HG03039 (cell line): ENCODE measurements around the gene TRAT1.
"Not testable (repeated sequence)": the region's sequence is repeated elsewhere in the genome, so short reads cannot be mapped to it uniquely, and the experiment has no call there.

Experiments
- ATAC-seq: cut with Tn5 transposase; IDR thresholded peaks from one replicate; pipeline ENCODE4 v1.9.1; 2021; ENCODE audit warnings: mild to moderate bottlenecking, moderate library complexity; ENCODE audit not compliant: unreplicated experiment

TRAT1 gene, protein sequence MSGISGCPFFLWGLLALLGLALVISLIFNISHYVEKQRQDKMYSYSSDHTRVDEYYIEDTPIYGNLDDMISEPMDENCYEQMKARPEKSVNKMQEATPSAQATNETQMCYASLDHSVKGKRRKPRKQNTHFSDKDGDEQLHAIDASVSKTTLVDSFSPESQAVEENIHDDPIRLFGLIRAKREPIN

DNA sequence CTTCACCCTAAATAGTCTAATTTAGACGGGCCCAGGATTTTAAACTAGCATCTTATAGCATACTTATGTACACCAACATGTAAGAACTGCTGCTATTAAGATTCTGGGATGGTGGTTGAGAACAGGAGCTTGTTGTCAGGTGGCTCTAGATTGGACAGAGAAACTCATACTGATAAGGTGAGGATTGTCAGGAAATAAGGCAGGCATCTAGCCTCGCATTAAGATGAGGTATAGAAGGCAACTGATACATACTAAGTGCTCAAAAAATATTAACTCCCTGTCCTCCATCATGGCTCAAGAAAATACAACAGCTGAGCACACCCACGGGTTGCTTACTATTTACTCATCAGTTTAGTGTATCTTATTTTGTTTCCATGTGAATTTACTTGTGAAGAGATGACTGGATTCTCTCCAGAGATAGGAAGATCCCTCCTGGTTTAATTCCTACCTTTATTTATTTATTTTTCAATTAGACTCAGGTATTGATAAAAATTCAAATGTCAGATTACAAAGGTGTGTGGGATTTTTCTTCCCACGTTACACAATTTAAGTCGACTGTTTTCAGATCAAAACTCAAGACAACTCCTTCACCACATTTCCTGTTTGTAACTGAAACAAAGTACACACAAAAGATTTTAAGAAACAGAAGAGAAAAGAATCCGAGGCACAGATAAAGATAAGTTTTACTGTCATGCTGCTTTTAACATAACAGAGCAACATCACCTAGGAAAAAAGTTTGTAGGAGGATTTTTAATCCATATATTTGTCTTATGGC is at the start of gene TRAT1:
TSS of gene TRAT1 (plus strand) at position 664 of the 775 bp plus-strand sequence. CDS start 142 bp downstream, outside the sequence.
- no peak for ATAC-seq

DNA sequence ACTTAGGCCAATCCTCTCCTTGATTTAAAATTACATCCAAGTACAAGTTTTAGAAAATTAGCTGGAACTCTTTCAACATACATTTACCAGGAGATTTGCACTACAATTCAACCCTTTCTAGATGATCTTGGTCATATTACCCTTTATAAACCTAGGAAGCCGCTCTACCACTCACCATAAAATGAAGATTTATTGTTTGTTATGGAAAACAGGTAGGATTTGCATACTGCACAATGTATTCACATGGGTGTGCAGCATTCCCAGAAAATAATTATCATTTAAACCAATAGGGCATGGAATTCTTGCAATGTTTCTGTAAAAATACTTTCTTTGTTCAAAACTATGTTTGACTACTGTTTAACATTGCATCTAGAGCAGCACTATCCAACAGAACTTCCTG is 46.9 kb upstream of the TRAT1 start:
- ATAC-seq, result no peak

DNA sequence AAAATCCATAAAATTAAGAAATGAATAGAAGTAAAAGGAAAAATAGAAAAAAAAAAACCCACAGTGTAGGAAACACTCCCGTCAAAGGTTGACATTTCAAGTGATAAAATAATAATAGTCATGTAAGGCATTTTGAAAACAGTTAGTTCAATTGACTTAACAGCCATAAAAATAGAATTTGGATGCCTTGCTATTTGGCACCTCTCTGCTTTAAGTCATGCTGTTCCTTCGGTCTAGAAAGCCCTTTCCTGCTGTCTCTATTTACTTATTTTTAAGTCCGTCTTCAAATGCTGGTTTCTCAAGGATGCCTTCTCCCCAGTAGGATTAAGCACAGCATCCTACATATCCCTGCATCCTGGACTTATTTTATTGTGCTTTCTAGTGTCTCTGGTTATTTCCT is 43.1 kb upstream of the TRAT1 start:
- ATAC-seq, result no peak

DNA sequence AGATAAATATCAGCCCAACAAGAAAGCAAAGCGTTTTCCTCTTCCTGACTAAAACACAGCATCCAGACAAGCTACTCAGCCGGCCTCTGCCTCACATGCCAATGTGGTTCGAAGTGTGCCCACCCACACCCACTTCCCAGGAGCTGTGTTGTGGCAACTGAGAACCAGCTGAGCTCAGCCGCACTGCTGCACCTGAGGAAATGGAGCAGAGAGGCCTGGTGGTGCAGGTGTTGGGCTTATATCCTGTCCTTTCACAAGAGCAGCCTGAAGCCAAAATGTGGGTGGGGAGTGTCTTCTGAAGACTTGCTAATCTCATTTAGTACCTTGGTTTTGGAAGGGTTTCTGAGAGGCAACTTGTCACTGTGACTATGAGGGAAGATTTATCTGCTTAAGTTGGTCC is 42.4 kb upstream of the TRAT1 start:
- no peak for ATAC-seq

DNA sequence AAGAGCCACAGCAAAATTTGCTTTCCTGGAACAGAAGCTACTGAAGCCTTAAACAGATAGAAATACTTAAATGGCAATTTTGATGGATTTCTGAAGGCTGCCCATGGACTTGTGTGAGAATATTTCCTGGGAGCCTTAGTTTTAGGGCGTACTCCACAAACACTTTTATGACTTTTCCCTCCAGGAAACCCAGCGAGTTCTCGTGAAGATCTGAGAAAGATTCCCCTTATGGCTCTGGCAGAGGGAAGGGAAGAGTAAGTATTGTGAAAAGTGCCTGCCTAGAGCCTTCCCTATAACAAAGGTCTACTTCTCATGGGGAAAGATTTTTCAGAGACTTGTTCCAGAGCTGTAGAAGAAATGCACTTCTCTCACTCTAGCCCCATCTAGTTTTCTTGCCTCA is 31.1 kb upstream of the TRAT1 start:
- ATAC-seq, result no peak

DNA sequence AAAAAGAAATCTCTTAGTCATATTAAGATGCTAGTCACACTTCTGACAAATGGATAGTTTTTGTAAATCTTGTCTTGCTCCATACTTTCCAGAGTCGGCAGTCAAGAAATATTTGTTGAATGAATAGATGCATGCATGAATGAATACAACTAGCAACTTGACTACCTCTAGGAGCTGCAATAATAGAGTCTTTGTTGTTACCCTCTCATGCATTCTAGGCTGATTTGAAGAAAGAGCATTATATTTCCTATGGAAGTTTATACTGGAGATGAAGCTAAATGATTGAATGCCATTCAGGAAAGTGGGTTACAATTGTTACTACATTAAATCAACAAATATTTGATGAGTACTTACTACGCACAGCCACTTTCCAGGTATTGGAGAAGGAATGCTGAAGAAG is 18.1 kb upstream of the TRAT1 start:
- ATAC-seq, result no peak

DNA sequence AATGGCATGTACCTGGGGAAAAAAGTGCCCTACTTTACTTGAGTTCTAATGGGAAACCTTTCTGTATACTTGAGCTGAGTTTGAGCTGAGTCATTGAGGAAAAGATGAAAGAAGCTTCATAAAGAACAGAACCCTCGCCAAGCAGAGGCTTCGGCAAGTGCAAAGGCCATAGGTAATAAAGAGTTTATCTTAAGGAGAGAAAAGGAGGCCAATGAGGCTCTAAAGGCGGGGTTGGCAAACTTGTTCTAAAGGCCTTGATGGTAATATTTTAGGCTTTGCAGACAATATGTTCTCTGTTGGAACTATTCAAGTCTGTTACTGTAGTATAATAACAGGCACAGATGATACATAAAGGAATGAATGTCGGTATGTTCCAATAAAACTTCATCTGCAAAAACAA is 17.6 kb upstream of the TRAT1 start:
- ATAC-seq, result no peak

DNA sequence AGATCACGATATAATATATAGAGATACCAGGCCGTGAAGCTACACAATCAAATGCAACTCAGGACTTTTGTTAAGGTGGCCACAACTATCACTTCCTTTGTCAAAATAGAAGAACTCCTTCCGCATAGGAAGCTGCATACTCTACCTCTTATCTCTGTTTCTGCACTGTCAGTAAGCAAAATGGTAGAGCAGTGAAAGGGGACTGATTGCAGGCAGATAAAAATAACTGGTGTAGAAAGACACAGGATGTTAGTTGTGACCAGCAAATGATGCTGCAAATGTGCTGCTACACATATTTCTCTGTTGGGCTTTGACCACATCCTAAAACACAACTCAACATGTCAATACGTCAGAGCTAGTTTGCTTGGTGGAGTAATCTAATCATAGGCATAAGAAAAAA is 16.3 kb upstream of the TRAT1 start:
- no peak for ATAC-seq

DNA sequence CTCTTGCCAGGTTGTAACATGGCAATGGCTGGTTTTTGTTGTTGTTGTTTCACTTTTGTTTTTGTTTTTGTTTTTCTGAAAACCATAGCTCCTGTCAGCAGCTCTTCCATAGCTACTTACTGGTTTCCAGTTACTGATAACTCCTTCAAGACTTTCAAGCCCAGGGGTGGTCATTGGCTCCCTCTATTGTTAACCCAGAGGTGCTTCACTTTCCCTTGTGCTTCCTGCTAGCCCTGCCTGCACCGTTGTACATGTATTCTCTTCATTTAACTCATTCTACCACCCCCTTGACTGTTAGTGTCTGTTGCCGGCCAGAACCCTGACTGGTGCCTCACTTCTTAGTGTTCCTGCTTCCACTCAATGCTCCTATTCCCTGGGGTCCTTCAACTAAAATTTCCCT is 4.2 kb upstream of the TRAT1 start:
- peak; percentile 81 for ATAC-seq

DNA sequence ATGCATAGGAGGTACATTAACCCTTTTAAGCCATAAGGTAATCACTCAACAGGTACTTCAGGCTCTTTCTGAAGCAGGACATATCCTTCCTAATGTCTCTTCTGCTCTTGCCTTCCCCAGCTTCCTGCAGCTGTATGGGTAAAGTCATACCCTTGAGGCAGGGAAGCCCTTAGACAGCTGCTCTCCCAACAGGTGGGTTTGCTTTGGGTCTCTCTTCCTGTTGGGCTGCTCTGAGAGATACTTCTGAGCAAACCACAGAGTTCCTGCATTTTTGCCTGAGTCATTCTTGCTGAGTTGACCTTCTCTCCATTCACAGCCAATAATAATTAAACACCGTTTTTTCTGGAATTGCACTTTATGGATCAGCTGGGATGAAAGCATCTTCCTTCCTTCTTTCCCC is 2.0 kb upstream of the TRAT1 start:
- no peak for ATAC-seq

DNA sequence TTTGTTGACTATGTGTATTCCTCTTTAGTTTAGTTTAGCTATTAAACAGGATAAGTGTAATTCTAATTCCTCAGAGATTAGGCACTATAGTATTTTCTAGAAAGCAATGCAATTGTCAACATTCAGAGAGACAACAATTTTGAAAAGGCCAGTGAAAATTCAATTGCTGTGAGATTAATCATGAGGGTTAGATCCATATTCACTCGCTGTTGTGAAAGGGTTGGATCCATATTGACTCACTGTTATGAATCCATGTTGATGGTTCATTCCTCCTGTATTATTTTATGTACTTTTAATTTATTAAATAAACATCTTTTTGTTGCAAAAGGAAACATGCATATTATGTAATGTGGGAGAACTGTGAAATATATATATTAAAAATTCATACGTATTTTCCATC is 641 bp downstream of the TRAT1 start:
- no peak for ATAC-seq

DNA sequence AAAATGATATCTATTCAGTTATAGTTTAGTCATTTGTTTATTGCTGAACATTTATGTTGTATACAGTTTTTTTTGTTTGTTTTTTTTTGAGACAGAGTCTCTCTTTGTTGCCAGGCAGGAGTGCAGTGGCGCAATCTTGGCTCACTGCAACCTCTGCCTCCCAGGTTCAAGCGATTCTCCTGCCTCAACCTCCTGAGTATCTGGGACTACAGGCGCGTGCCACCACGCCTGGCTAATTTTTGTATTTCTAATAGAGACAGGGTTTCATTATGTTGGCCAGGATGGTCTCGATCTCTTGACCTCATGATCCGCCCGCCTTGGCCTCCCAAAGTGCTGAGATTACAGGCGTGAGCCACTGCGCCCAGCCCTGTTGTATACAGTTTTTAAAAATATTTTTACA is 1.2 kb downstream of the TRAT1 start:
- not testable (repeated sequence) for ATAC-seq

DNA sequence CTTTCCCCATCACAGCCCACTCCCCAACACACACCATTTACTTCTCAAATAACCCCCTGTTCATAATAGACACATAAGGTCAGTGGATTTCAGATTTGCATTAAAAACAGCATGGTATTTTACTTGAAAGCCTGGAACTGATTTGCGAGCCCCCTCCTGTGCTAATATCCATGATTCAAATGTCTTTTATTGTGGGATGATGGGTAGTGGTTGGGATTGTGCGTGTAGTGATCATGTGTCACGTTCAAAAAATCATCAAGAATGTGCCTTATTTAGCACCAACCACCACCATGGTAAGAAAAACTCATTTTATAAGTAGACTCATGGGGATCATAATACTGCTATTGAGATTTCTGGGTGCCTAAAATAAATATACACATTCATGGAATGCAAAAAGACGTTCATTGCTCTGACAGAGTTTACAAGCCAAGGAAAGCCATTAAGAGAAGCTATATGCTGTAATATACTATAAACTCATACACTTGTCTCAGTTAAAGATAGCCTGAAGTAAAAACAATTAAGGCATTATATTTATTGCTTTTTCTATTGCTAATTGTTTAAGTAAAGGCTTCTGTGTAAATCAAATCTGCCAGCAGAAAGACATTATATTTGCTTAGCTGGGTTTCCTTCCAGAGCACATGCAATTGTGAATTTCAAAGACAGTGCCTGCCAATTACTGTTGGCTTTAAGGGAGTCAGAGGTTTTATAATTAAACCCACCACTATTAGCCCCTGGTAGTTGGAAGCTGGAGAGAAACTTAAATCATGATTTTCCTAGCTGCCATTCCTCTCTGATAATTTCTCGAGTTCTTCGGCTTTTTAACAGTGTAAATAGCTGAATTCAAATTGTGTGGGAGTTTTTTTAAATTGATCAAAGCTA is 4.0 kb downstream of the TRAT1 start:
- no peak for ATAC-seq

DNA sequence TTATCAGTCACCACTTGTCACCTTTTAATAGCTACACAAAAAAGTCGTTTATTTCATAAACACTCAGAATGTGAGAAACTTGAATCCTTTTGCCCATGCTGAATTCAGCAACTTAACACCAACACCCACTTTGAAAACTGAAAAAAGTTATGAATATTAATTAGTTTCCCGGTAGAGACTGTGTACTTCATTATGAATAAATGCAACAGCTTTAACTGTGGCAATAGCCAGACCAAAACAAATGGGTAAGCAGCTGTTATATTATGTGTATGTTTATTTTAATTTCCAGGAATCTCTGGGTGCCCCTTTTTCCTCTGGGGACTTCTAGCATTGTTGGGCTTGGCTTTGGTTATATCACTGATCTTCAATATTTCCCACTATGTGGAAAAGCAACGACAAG is 7.8 kb downstream of the TRAT1 start:
- no peak for ATAC-seq

DNA sequence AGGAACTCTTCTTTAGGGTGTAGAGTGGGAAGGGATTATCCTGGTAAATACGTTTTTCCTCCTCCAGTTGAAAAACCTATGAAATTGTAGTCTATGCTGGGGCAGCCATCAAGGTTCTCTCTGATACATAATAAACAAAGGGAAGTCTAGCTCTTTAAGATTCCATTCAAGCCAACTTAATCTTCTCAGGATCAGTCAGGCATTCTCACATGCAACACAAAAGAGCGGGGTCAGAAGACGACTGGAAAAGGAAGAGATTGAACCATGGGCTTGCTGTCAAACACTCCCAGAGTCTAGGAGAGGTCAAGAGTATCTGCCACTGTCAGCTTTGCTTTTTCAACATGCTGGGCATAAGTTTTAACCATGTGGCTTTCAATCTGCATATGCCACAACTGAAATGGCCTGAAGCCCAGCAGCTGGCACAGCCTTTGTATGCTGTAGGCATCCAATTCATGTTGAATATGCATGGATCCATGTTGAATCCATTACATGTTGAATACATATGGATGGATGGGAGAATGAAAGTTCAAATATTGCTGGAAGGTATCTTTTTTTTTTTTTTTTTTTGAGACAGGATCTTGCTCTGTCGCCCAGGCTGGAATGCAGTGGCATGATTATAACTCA is 8.5 kb downstream of the TRAT1 start:
- ATAC-seq, result no peak

DNA sequence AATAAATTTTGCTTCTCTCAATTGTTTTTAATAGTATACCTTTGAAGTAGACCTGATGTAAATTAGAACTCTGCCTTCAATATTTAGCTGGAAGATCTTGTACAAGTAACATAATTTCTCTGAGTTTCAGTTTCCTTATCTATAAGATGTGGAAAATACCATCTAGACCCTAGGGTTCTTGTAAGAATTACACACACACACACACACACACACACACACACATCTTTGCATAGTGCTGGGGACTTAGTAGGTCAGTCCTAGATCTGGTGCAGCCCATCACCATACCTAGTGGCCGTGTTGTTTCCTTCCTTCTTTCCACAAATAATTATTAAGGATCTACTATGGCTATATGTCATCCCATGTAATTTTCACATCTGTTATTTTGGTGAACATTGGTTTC is 11.0 kb downstream of the TRAT1 start:
- ATAC-seq, result no peak

DNA sequence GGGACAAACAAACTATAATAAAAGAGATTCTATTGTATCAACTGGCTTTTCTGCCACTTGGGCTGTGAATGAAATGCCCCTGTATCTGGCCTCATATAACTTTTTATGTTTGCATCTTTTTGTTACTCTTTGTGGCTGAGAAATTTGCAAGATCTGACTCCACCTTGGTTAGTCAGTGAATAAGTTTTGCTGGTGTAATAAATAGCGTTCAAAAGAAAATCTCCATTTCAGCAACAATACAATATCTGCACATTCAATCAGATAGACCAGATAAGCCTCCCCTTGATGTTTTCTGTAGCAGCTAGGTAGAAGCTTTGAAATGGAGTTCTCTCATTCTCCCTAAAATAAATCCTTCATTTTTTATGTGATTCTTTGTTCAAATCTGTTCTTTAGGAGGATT is 12.0 kb downstream of the TRAT1 start:
- ATAC-seq, result no peak

DNA sequence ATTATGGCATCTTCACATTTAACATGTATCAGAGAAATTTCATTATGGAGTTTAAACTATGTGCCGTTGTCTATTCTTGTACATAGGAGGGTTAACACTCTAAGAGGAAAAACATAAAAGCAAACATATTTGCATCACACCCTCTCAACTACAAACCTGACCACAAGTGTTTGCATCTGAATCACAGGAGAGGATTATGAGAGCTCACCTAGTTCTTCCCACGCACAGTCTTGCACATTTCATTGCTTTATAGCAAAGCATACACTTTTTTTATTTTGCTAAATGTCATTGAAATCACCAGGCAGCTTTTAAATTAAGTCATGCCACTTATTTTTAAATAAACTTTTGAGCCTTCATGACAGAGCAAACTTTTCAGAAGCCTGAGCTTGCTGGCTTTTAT is 12.5 kb downstream of the TRAT1 start:
- no peak for ATAC-seq

DNA sequence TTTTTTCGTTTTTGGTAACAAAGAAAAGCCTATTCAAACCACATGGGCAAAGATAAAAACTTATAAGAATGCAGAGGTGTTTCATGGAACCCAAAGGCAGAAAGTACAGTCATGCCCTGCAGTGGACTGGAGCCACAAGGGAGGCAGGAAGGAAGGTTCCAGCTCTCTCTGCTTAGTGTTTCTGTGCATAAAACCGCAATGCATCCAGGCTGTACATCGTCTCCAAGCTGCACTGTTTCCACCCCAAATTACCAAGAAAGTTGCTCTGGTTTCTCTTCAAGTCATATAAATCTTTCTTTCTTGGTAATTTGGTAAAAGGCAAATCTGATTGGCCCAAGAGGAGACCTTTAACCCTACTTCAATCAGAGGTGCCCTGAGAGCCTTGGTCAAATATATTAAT is 15.8 kb downstream of the TRAT1 start:
- no peak for ATAC-seq

DNA sequence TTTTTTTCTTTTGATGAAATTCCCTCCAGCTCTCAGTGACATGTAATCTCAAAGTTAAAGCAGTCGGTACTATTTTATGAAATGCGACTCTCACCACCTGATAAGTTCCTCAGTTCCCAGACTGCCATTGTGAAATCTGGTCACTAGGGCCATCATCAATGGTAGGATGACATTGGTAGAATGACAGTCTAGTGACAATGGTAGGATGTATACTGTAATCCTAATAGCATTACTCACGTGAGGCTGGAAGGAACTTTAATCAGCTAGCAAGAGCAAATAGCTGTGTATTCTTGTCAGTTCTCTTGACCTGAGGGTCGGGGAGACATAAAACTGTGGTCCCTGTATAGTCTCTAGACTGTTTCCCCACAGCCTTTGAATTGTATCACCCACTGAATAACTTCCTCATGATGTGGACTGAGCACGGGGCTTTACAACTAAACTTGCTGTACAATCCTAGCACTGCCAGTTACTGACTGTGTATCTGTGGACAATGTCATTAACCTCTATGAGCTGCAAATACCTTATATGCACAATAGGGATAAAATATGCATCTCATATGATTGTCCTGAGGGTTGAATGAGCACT is 23.2 kb downstream of the TRAT1 start:
- no peak for ATAC-seq

DNA sequence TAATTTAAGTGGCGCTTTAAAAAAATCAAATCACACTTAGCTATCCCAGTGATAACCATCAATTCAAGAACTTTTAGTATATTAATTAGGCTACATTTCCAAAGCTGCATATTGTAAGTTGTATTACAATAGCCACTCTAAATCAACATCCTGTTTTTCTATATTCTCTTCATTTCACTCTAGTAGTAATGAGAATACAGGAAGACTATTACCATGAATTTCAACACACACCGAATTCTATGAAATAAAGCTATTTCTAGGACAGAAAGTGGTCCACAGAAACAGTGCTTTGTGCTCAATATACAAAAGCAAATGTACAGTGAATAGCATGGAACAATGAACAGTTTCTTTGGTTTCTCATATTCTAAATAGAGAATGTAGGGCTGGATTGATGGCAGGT is 24.6 kb downstream of the TRAT1 start:
- no peak for ATAC-seq
